Activated B cell treated with CpG ODN at 0.5 μM for 24 hours (primary cell): ENCODE data around the gene CLTC. TPM values are rescaled to one million over a fixed set of nuclear protein-coding genes. Genes with fewer than 3 reads are reported as not detected.
A peak's percentile ranks its signal among the peaks of the same experiment; 100 is the strongest.

Experiments used
- ATAC-seq: fragments of 200-7000 bp; cut with Tn5 transposase; one replicate; pipeline ENCODE4 v1.10.0; 2021; ENCODE audit warnings: low read depth, mild to moderate bottlenecking, moderate library complexity
- CTCF ChIA-PET: fragments of 350-600 bp; sonication (Branson Sonifier 250); formaldehyde crosslinking; loops from one replicate; lab custom pipeline; 2021; ENCODE audit warnings: antibody characterized with exemption; lab: Charles Lee
- POLR2A ChIA-PET: fragments of 350-600 bp; sonication (Branson Sonifier 250); formaldehyde crosslinking; loops from one replicate; lab custom pipeline; 2021; ENCODE audit warnings: antibody characterized with exemption; lab: Charles Lee
- DNase-seq: peaks from one replicate; pipeline ENCODE4 v3.0.0; 2022
- H3K27ac Mint-ChIP-seq: one replicate; pipeline ENCODE4 v1.8.0; 2020; ENCODE audit warnings: mixed read lengths
- H3K27me3 Mint-ChIP-seq: one replicate; pipeline ENCODE4 v1.8.0; 2021; ENCODE audit warnings: mixed read lengths
- H3K36me3 Mint-ChIP-seq: one replicate; pipeline ENCODE4 v1.8.0; 2021; ENCODE audit warnings: low read depth, mixed read lengths
- H3K4me1 Mint-ChIP-seq: one replicate; pipeline ENCODE4 v1.8.0; 2021; ENCODE audit warnings: mixed read lengths
- H3K4me3 Mint-ChIP-seq: one replicate; pipeline ENCODE4 v1.8.0; 2020; ENCODE audit warnings: mild to moderate bottlenecking, mixed read lengths
- H3K9me3 Mint-ChIP-seq: one replicate; pipeline ENCODE4 v1.8.0; 2020; ENCODE audit warnings: mixed read lengths
- CTCF ChIP-seq: fragments of 200-600 bp; IDR thresholded peaks from one replicate; pipeline ENCODE4 v1.8.0; 2022; ENCODE audit warnings: antibody characterized with exemption, mild to moderate bottlenecking
- intact Hi-C: fragments of 100-400 bp; cut with micrococcal nuclease; formaldehyde crosslinking; loops from one replicate; pipeline ENCODE4 v1.15.1; 2024
- total RNA-seq: library from RNA; stranded (reverse); gene quantifications from 2 replicates; pipeline ENCODE4 v1.2.3, GENCODE V29; 2022

Gene CLTC
- total RNA-seq, 1 donor from 2014 or later = 189 TPM

GRCh38 chr17:59621771-59622170 lies 2.1 kb downstream of the CLTC start:
- no peak for ATAC-seq
- CTCF ChIA-PET = no interaction called here
- no peak for TF ChIP-seq CTCF
- DNase-seq = no peak
- H3K9me3 Mint-ChIP-seq = no peaks in the 10 kb centered on the region
- H3K27me3 Mint-ChIP-seq = no peaks in the 10 kb centered on the region
- intact Hi-C loops = loop anchor here (5.0 kb wide), 1 partner anchor 36 kb away; no protein-coding TSS in a partner anchor
- peaks cover 73% of the 10 kb centered on the region for H3K4me1 Mint-ChIP-seq
- POLR2A ChIA-PET = interaction anchor here (1.6 to 6.2 kb wide), 2 partner anchors 14 to 21 kb away, joined by 3 to 116 read pairs; no protein-coding TSS in a partner anchor
- peak overlapping the region; percentile 82 for H3K27ac Mint-ChIP-seq
- H3K36me3 Mint-ChIP-seq = peaks cover 25% of the 10 kb centered on the region
- H3K4me3 Mint-ChIP-seq = peak overlapping the region; percentile 94

- Mint-ChIP-seq H3K9me3 (no peaks in the 10 kb centered on the region), H3K27me3 (no peaks in the 10 kb centered on the region), H3K4me3 (peak overlapping the region; percentile 1), H3K27ac (no peak overlapping the region), H3K4me1 (peaks cover 79% of the 10 kb centered on the region), H3K36me3 (peaks cover 30% of the 10 kb centered on the region)
- ATAC-seq (no peak), DNase-seq (no peak)
- no peak for TF ChIP-seq CTCF
- ChIA-PET CTCF (no interaction called here), POLR2A (interaction anchor here (1.6 to 1.9 kb wide), 2 partner anchors 12 to 19 kb away, joined by 3 to 6 read pairs; no protein-coding TSS in a partner anchor)
- intact Hi-C loops = loop anchor here (5.0 kb wide), 1 partner anchor 34 kb away; no protein-coding TSS in a partner anchor
These were observed 3.5 kb downstream of the CLTC start for GRCh38 chr17:59623151-59623550.

- H3K4me3 Mint-ChIP-seq = no peak overlapping the region
- no peak for ATAC-seq
- POLR2A ChIA-PET = interaction anchor here (1.5 to 3.0 kb wide), 3 partner anchors 8 to 42 kb away, joined by 4 to 19 read pairs (median 6); partner anchors contain the start of gene CLTC
- intact Hi-C loops = no loop called here
- H3K9me3 Mint-ChIP-seq = no peaks in the 10 kb centered on the region
- no peak for DNase-seq
- TF ChIP-seq CTCF = no peak
- no peak overlapping the region for H3K27ac Mint-ChIP-seq
- H3K4me1 Mint-ChIP-seq = peaks cover 80% of the 10 kb centered on the region
- peaks cover 24% of the 10 kb centered on the region for H3K36me3 Mint-ChIP-seq
- CTCF ChIA-PET = no interaction called here
- no peaks in the 10 kb centered on the region for H3K27me3 Mint-ChIP-seq
These were observed 7.1 kb downstream of the CLTC start for GRCh38 chr17:59626756-59627155.

DNA sequence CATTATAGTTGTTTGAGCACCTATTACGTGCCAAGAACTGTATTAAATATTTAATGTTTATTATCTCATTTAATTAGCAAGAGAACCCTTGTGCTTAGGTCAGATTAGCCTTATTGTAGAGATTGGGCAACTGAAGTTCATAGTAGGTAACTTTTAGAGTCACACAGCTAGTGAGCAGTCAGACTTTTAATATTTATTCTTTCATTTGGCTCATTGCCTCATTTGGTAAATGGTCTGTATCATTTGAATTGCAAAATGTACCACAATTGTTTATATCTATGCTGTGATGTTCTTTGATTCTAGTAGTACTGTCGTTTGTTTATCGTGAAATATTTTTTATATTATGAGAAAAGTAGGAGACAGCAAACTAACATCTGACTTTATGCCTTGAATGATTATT lies 7.6 kb downstream of the CLTC start:
- H3K4me1 Mint-ChIP-seq = peaks cover 75% of the 10 kb centered on the region
- no peak for ATAC-seq
- H3K4me3 Mint-ChIP-seq = no peak overlapping the region

More for the DNA sequence above, 7.6 kb downstream of the CLTC start:
- no peaks in the 10 kb centered on the region for H3K27me3 Mint-ChIP-seq
- ChIA-PET POLR2A (interaction anchor here (1.5 to 3.0 kb wide), 3 partner anchors 8 to 42 kb away, joined by 4 to 19 read pairs (median 6); partner anchors contain the start of gene CLTC), CTCF (no interaction called here)
- no peak for DNase-seq
- intact Hi-C loops = no loop called here
- H3K27ac Mint-ChIP-seq = peak overlapping the region; percentile 77
- no peak for TF ChIP-seq CTCF
- peaks cover 24% of the 10 kb centered on the region for H3K36me3 Mint-ChIP-seq
- no peaks in the 10 kb centered on the region for H3K9me3 Mint-ChIP-seq
